Measurements from ENCODE around the gene MUC4. TPM values are rescaled to one million over a fixed set of nuclear protein-coding genes. Genes with fewer than 3 reads are reported as not detected.
A peak's percentile ranks its signal among the peaks of the same experiment; 100 is the strongest.
"Not testable (repeated sequence)": the region's sequence is repeated elsewhere in the genome, so short reads cannot be mapped to it uniquely, and the experiment has no call there.

MUC4 gene
- total RNA-seq, 1 donor from 2014 or later: not detected

DNA sequence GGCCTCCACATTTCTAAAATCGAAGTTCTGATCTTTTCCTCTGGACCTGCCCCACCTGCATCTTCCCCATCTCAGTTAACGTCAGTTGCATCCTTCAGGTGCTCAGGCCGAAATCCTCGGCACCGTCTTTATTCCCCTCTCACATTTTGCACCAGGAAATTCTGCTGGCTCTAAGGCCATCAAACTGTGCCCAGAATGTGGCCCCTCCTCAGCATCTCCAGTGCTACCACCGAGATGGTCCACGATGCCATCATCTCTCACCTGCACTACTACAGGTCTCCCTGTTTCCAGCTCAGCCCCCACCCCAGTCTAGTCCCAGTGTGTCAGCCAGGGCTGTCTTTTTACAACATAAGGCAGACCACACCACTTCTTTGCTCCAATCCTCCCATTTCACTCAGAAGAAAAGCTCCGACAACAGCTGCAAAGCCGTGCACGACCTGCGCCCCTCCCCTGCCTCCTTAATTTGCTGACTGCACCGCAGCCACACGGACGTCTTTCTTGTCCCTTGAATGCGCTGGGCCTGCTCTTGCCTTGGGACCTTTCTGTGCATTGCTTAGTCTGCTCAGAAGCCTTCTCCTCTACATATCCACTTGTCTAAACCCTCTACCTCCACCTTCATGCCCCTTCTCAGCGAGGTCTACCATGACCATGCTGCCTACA, 76.6 kb downstream of the MUC4 start:
- Mint-ChIP-seq H3K27ac (peak overlapping the region; percentile 1), H3K27me3 (ENCODE audit: insufficient read depth, low read depth) (peaks cover 3% of the 10 kb centered on the region), H3K36me3 (peaks cover 1% of the 10 kb centered on the region), H3K4me1 (peaks cover 10% of the 10 kb centered on the region), H3K9me3 (no peaks in the 10 kb centered on the region), H3K4me3 (no peak overlapping the region)
- Histone ChIP-seq H3K9me3 (ENCODE audit: low read depth) (no peaks in the 10 kb centered on the region), H3K4me1 (no peaks in the 10 kb centered on the region), H3K27me3 (no peaks in the 10 kb centered on the region), H3K36me3 (no peaks in the 10 kb centered on the region), H3K79me2 (ENCODE audit: low read depth) (no peaks in the 10 kb centered on the region), H3K27ac (no peak overlapping the region), H3K9ac (no peak overlapping the region), H4K20me1 (ENCODE audit: low read depth) (no peaks in the 10 kb centered on the region), H3K4me2 (no peak overlapping the region), H3K4me3 (no peak overlapping the region), H2AFZ (replicated peaks) (no peak overlapping the region), H3F3A (ENCODE audit: low read depth) (no peaks in the 10 kb centered on the region)
- no peak for DNase-seq (ENCODE audit: low spot score)
- no peak for TF ChIP-seq EZH2 (IDR thresholded peaks at IDR 0.05)

DNA sequence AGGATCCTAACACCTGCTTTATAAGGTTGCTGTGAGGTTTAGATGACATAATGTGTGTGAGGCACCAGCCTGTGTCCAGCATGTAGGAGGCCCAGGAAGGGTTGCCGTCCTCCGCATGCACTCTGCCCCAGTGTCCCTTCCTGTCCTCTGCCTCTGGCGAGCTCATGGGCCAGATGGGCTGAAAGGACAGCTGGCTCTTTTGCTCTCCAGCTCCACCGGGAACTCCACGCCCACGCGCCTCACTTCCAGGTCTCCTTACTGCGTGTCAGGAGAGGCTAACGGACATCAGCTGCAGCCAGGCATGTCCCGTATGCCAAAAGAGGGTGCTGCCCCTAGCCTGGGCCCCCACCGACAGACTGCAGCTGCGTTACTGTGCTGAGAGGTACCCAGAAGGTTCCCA, 78.8 kb downstream of the MUC4 start:
- H3K4me1 Mint-ChIP-seq: peaks cover 21% of the 10 kb centered on the region
- peaks cover 4% of the 10 kb centered on the region for H3K27me3 Mint-ChIP-seq (ENCODE audit: insufficient read depth, low read depth)
- H3K4me3 Mint-ChIP-seq: no peak overlapping the region
- no peak for DNase-seq (ENCODE audit: low spot score)
- H3K9ac ChIP-seq: no peak overlapping the region
- H3K4me3 ChIP-seq: no peak overlapping the region
- H4K20me1 ChIP-seq (ENCODE audit: low read depth): no peaks in the 10 kb centered on the region
- no peaks in the 10 kb centered on the region for H3K36me3 ChIP-seq
- no peak overlapping the region for H3K4me2 ChIP-seq
- no peak overlapping the region for H3K27ac ChIP-seq
- peak overlapping the region; percentile 48 for H3K27ac Mint-ChIP-seq
- H3K36me3 Mint-ChIP-seq: peaks cover 1% of the 10 kb centered on the region
- no peaks in the 10 kb centered on the region for H3F3A ChIP-seq (ENCODE audit: low read depth)
- no peak for TF ChIP-seq EZH2 (IDR thresholded peaks at IDR 0.05)
- no peaks in the 10 kb centered on the region for H3K79me2 ChIP-seq (ENCODE audit: low read depth)
- no peaks in the 10 kb centered on the region for H3K9me3 ChIP-seq (ENCODE audit: low read depth)
- peak overlapping the region; percentile 4 for H2AFZ ChIP-seq (replicated peaks)
- H3K27me3 ChIP-seq: no peaks in the 10 kb centered on the region
- no peaks in the 10 kb centered on the region for H3K9me3 Mint-ChIP-seq
- no peaks in the 10 kb centered on the region for H3K4me1 ChIP-seq

DNA sequence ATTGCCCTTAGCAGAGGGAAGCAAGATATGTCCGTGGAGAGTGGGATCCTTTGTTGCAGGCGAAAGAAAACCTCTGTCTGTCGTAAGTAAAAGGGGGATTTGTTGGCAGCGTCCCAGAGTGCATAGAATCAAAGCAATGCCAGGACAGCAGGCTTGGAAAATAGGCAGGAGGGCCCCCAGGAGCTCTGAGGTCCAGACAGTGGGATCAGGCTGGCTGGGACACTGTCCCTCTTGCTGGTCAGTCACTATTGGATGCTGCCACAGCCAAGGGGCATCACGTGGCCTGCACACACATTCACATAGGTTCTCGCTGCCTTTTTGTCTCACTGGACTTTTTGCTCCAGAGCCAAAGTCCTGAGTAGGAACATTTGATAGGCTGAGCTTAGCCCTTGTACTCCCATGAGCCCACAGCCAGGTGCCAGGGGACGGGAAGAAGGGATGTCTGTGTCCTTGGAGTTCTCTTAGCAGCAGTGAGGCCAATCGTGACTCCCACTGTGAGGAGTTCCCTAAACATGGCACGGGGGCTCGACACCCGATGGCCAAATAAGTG, 80.3 kb downstream of the MUC4 start:
- H3K4me3 ChIP-seq: no peak overlapping the region
- no peak overlapping the region for H3K27ac ChIP-seq
- no peaks in the 10 kb centered on the region for H3K79me2 ChIP-seq (ENCODE audit: low read depth)
- Mint-ChIP-seq H3K27me3 (ENCODE audit: insufficient read depth, low read depth) (peaks cover 10% of the 10 kb centered on the region), H3K4me1 (peaks cover 23% of the 10 kb centered on the region), H3K4me3 (no peak overlapping the region), H3K9me3 (no peaks in the 10 kb centered on the region), H3K36me3 (peaks cover 1% of the 10 kb centered on the region), H3K27ac (peak overlapping the region; percentile 47)
- H2AFZ ChIP-seq (replicated peaks): no peak overlapping the region
- H3K9me3 ChIP-seq (ENCODE audit: low read depth): no peaks in the 10 kb centered on the region
- no peaks in the 10 kb centered on the region for H3K4me1 ChIP-seq
- no peaks in the 10 kb centered on the region for H3K27me3 ChIP-seq
- H3K4me2 ChIP-seq: no peak overlapping the region
- no peaks in the 10 kb centered on the region for H4K20me1 ChIP-seq (ENCODE audit: low read depth)
- TF ChIP-seq EZH2 (IDR thresholded peaks at IDR 0.05) (no peak), EZH2phosphoT487 (IDR thresholded peaks at IDR 0.05) (no peak)
- TF ChIP-seq, protein P1, sequence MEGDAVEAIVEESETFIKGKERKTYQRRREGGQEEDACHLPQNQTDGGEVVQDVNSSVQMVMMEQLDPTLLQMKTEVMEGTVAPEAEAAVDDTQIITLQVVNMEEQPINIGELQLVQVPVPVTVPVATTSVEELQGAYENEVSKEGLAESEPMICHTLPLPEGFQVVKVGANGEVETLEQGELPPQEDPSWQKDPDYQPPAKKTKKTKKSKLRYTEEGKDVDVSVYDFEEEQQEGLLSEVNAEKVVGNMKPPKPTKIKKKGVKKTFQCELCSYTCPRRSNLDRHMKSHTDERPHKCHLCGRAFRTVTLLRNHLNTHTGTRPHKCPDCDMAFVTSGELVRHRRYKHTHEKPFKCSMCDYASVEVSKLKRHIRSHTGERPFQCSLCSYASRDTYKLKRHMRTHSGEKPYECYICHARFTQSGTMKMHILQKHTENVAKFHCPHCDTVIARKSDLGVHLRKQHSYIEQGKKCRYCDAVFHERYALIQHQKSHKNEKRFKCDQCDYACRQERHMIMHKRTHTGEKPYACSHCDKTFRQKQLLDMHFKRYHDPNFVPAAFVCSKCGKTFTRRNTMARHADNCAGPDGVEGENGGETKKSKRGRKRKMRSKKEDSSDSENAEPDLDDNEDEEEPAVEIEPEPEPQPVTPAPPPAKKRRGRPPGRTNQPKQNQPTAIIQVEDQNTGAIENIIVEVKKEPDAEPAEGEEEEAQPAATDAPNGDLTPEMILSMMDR (IDR thresholded peaks at IDR 0.05): no peak
- no peak for DNase-seq (ENCODE audit: low spot score)
- H3K36me3 ChIP-seq: no peaks in the 10 kb centered on the region
- no peak overlapping the region for H3K9ac ChIP-seq
- no peaks in the 10 kb centered on the region for H3F3A ChIP-seq (ENCODE audit: low read depth)

DNA sequence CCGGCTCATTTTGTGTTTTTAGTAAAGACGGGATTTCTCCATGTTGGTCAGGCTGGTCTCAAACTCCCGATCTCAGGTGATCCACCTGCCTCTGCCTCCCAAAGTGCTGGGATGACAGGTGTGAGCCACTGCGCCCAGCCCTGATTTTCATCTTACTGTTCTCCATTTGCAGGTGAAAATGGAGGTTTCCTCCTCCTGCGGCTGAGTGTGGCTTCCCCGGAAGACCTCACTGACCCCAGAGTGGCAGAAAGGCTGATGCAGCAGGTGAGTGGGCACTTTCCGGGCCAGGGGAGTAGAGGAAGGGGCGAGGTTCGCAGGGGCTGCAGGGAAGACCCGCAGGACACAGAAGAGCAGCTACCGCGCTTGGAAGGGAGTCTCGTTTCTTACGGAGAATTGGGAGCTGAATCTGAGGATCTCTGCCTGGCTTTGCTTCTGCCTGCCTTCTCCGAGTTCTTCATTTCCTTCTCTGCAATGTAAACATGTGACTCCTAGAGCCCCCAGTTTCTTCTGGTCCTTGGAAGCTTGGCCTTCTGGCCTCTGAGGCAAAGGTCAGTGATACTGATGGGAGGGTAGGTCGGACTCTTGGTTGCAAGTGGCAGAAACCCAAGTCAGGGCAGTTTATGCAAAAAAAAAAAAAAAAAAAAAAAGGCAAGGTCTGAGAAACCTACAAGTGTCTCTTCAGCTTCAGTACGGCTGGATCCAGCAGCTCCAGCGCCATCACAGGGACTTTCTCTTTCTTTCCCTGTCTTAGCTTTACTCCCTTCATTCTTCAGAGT, 82.1 kb downstream of the MUC4 start:
- Histone ChIP-seq H2AFZ (replicated peaks) (no peak overlapping the region), H3K79me2 (ENCODE audit: low read depth) (no peaks in the 10 kb centered on the region), H3K4me3 (no peak overlapping the region), H3K36me3 (no peaks in the 10 kb centered on the region), H4K20me1 (ENCODE audit: low read depth) (no peaks in the 10 kb centered on the region), H3K9me3 (ENCODE audit: low read depth) (no peaks in the 10 kb centered on the region), H3K4me1 (no peaks in the 10 kb centered on the region), H3F3A (ENCODE audit: low read depth) (no peaks in the 10 kb centered on the region), H3K27ac (no peak overlapping the region), H3K4me2 (no peak overlapping the region), H3K9ac (no peak overlapping the region), H3K27me3 (no peaks in the 10 kb centered on the region)
- Mint-ChIP-seq H3K36me3 (no peaks in the 10 kb centered on the region), H3K4me1 (peaks cover 30% of the 10 kb centered on the region), H3K27me3 (ENCODE audit: insufficient read depth, low read depth) (peaks cover 7% of the 10 kb centered on the region), H3K27ac (peak overlapping the region; percentile 72), H3K4me3 (no peak overlapping the region), H3K9me3 (no peaks in the 10 kb centered on the region)
- no peak for DNase-seq (ENCODE audit: low spot score)
- TF ChIP-seq, protein P1 (IDR thresholded peaks at IDR 0.05): no peak
- TF ChIP-seq EZH2 (IDR thresholded peaks at IDR 0.05): no peak
- no peak for TF ChIP-seq EZH2phosphoT487 (IDR thresholded peaks at IDR 0.05)

DNA sequence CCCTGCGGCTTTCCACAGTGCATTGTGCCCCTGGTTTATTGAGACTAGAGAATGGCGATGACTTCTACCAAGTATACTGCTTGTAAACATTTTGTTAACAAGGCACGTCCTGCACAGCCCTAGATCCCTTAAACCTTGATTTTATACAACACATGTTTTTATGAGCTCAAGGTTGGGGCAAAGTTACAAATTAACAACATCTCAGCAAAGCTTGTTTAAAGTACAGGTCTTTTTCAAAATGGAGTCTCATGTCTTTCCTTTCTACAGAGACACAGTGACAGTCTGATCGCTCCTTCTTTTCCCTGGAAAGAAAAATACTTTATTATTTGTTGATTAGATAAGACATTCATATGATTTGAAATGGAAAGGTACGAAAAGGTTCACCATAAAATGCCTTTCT, 82.9 kb downstream of the MUC4 start:
- H3K9me3 Mint-ChIP-seq; H3K9ac ChIP-seq; H3K4me2 ChIP-seq; H3K36me3 ChIP-seq; H4K20me1 ChIP-seq (ENCODE audit: low read depth); H3K36me3 Mint-ChIP-seq; H2AFZ ChIP-seq (replicated peaks); H3K27me3 Mint-ChIP-seq (ENCODE audit: insufficient read depth, low read depth); H3K27ac ChIP-seq; H3K27me3 ChIP-seq; H3K4me3 Mint-ChIP-seq; H3K9me3 ChIP-seq (ENCODE audit: low read depth); H3K4me3 ChIP-seq; H3F3A ChIP-seq (ENCODE audit: low read depth); DNase-seq (ENCODE audit: low spot score); H3K4me1 ChIP-seq; H3K79me2 ChIP-seq (ENCODE audit: low read depth): not testable (repeated sequence)
- Mint-ChIP-seq H3K27ac (peak overlapping the region; percentile 31), H3K4me1 (peaks cover 30% of the 10 kb centered on the region)

Data from neural progenitor cell (in vitro differentiated cells).